Activated CD4-positive, alpha-beta T cell treated with anti-CD3 and anti-CD28 coated beads, Interleukin-2, amount 50 U/mL, for 24 hours (primary cell): Measurements from ENCODE around the gene SNRPA.
A peak's percentile ranks its signal among the peaks of the same experiment; 100 is the strongest.
"Not testable (repeated sequence)": the region's sequence is repeated elsewhere in the genome, so short reads cannot be mapped to it uniquely, and the experiment has no call there.

Experiments used
- DNase-seq, 2 donors: peaks; one replicate each; pipeline ENCODE4 v3.0.0-alpha.2; 2020; ENCODE audit warnings: low read depth in 1 of 2, low spot score in 1 of 2

The SNRPA gene

GRCh38 chr19:40800339-40800996 lies 49.5 kb downstream of the SNRPA start:
- DNase-seq = no peak

GRCh38 chr19:40800997-40801377 lies 50.0 kb downstream of the SNRPA start:
- no peak for DNase-seq

- DNase-seq = no peak
Measured at GRCh38 chr19:40801426-40802299, 50.7 kb downstream of the SNRPA start.

- no peak for DNase-seq
Measured at GRCh38 chr19:40802300-40803169, 51.5 kb downstream of the SNRPA start.

GRCh38 chr19:40803170-40803856 lies 52.3 kb downstream of the SNRPA start:
- DNase-seq = no peak

GRCh38 chr19:40803857-40804782 lies 53.1 kb downstream of the SNRPA start:
- no peak for DNase-seq

GRCh38 chr19:40804783-40805242 lies 53.8 kb downstream of the SNRPA start:
- DNase-seq = no peak

- no peak for DNase-seq
Measured at GRCh38 chr19:40805258-40805868, 54.4 kb downstream of the SNRPA start.

GRCh38 chr19:40806423-40807146 lies 55.6 kb downstream of the SNRPA start:
- peak in 1 of 2 donors; percentile 75 for DNase-seq

- DNase-seq = no peak
Measured at GRCh38 chr19:40807147-40808020, 56.4 kb downstream of the SNRPA start.

GRCh38 chr19:40808021-40808325 lies 57.0 kb downstream of the SNRPA start:
- no peak for DNase-seq

- DNase-seq = no peak
Measured at GRCh38 chr19:40808497-40808896, 57.5 kb downstream of the SNRPA start.

- no peak for DNase-seq
Measured at GRCh38 chr19:40809358-40810086, 58.5 kb downstream of the SNRPA start.

GRCh38 chr19:40810160-40810559 lies 59.2 kb downstream of the SNRPA start:
- no peak for DNase-seq

GRCh38 chr19:40810649-40811408 lies 59.8 kb downstream of the SNRPA start:
- DNase-seq = not testable (repeated sequence)
